HG03280 (cell line): ENCODE results near the gene ENDOU.

Experiments used
- ATAC-seq: cut with Tn5 transposase; IDR thresholded peaks from one replicate; pipeline ENCODE4 v1.9.1; 2021; ENCODE audit warnings: mild to moderate bottlenecking, moderate library complexity; ENCODE audit not compliant: unreplicated experiment

ENDOU gene

GRCh38 chr12:47722136-47722834 is 3.0 kb downstream of the ENDOU start:
- ATAC-seq = no peak

- no peak for ATAC-seq
Measured at GRCh38 chr12:47721431-47721973, 3.8 kb downstream of the ENDOU start.

- ATAC-seq = no peak
Measured at GRCh38 chr12:47718531-47718930, 6.8 kb downstream of the ENDOU start.

GRCh38 chr12:47717443-47718193 is 7.7 kb downstream of the ENDOU start:
- ATAC-seq = no peak

GRCh38 chr12:47717046-47717442 is 8.2 kb downstream of the ENDOU start:
- ATAC-seq = no peak

- ATAC-seq = no peak
Measured at GRCh38 chr12:47715877-47716548, 9.3 kb downstream of the ENDOU start.

GRCh38 chr12:47715393-47715876 is 9.9 kb downstream of the ENDOU start:
- ATAC-seq = peak; percentile 81

GRCh38 chr12:47714826-47715386 is 10.4 kb downstream of the ENDOU start:
- no peak for ATAC-seq

- ATAC-seq = no peak
Measured at GRCh38 chr12:47712171-47712570, 13.1 kb downstream of the ENDOU start.

- ATAC-seq = no peak
Measured at GRCh38 chr12:47711448-47711847, 13.8 kb downstream of the ENDOU start.

GRCh38 chr12:47710278-47710677 is 15.0 kb downstream of the ENDOU start:
- no peak for ATAC-seq

GRCh38 chr12:47709671-47710070 is 15.6 kb downstream of the ENDOU start:
- ATAC-seq = no peak

GRCh38 chr12:47709237-47709636 is 16.1 kb downstream of the ENDOU start:
- ATAC-seq = no peak

- no peak for ATAC-seq
Measured at GRCh38 chr12:47707905-47708543, 17.3 kb downstream of the ENDOU start.

- ATAC-seq = no peak
Measured at GRCh38 chr12:47707355-47707754, 17.9 kb downstream of the ENDOU start.

GRCh38 chr12:47705566-47706425 is 19.5 kb downstream of the ENDOU start, which contains the start of gene RPAP3:
TSS of gene RPAP3 (minus strand) at chr12:47706030. CDS start at chr12:47702840, 3,190 bp downstream.
- ATAC-seq = peak; percentile 83

- no peak for ATAC-seq
Measured at GRCh38 chr12:47705229-47705565, 20.1 kb downstream of the ENDOU start.

GRCh38 chr12:47704719-47705118 is 20.6 kb downstream of the ENDOU start:
- ATAC-seq = no peak

- no peak for ATAC-seq
Measured at GRCh38 chr12:47700263-47700662, 25.0 kb downstream of the ENDOU start.

GRCh38 chr12:47698631-47699030 is 26.7 kb downstream of the ENDOU start:
- ATAC-seq = no peak
